ENCODE measurements around the gene PNPLA6. TPM values are rescaled to one million over a fixed set of nuclear protein-coding genes. Genes with fewer than 3 reads are reported as not detected.
"Not testable (repeated sequence)": the region's sequence is repeated elsewhere in the genome, so short reads cannot be mapped to it uniquely, and the experiment has no call there.

The PNPLA6 gene
- total RNA-seq, 1 experiment from 2014 or later = 67.6 TPM

DNA sequence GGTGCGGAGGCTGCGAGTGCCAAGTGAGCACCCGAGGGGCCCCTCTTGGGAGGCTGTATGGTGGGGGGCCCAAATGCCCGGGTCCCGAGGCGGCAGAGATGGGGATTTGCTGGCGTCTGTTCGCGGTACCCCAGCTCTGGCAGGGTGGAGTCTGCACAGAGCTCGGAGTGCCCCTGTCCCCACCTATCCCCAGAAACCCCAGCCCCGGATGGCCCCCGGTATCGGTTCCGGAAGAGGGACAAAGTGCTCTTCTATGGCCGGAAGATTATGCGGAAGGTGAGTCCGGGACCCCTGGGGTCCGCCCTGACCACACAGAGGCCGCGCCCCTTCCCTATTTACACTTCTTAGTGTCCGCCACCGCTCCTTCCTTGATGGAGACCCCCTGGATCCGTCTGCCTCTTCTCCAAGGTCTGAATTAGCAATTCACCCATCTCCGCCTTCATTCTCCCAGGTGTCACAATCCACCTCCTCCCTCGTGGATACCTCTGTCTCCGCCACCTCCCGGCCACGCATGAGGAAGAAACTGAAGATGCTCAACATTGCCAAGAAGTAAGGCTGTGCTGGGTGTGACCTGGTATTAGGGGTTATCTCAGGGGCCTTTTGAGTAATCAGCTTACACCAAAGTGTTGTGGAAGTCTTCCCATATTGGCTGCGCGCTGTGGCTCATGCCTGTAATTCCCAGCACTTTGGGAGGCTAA is 630 bp downstream of the PNPLA6 start:
- Histone ChIP-seq H3K4me3 (ENCODE audit: low read depth, low read length) (peak overlapping the region; percentile 69), H3K36me3 (ENCODE audit: control insufficient read depth, insufficient read depth, low read length) (no peaks in the 10 kb centered on the region; the same call in 1 of the 2 replicates), H3K9me3 (no peaks in the 10 kb centered on the region), H3K4me1 (peaks cover 9% of the 10 kb centered on the region), H3K27me3 (replicated peaks; ENCODE audit: control insufficient read depth, insufficient read depth, low read length) (no peaks in the 10 kb centered on the region)
- Mint-ChIP-seq H3K27ac (ENCODE audit: unreplicated experiment) (no peak overlapping the region), H3K4me1 (ENCODE audit: low read depth, unreplicated experiment) (no peaks in the 10 kb centered on the region), H3K27me3 (ENCODE audit: insufficient read depth, unreplicated experiment) (no peaks in the 10 kb centered on the region), H3K9me3 (ENCODE audit: unreplicated experiment) (no peaks in the 10 kb centered on the region), H3K4me3 (ENCODE audit: unreplicated experiment) (peak overlapping the region; percentile 97), H3K36me3 (ENCODE audit: insufficient read depth, unreplicated experiment) (peaks cover 25% of the 10 kb centered on the region)
- intact Hi-C loops (cut with micrococcal nuclease; ENCODE audit: unreplicated experiment) = loop anchor here (1.0 to 2.0 kb wide), 2 partner anchors 47 to 149 kb away; partner anchors contain the start of gene PEX11G
- ChIA-PET POLR2A (no interaction called here), CTCF (no interaction called here)
- no peak for TF ChIP-seq CTCF (IDR thresholded peaks at IDR 0.05; ENCODE audit: insufficient read depth in 1 of 2, low read depth in 1 of 2, low read length in 1 of 2, severe bottlenecking in 1 of 2, unreplicated experiment in 1 of 2)
- BruUV-seq (replicated peaks) = no TSS peak
- DNase-seq = no peak

DNA sequence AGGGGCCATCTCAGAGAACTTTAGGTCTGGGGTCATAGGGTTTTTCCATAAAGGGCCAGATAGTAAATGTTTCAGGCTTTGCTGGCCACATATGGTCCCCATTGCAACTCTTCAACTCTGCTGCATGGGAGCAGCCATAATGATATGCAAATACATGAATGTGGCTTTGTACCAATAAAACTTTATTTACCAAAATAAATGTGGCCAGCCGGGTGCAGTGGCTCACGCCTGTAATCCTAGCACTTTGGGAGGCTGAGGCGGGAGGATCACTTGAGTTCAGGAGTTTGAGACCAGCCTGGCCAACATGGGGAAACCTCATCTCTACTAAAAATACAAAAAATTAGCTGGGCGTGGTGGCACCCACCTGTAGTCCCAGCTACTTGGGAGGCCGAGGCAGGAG is 3.5 kb downstream of the PNPLA6 start:
- H3K27ac Mint-ChIP-seq (ENCODE audit: unreplicated experiment); H3K9me3 ChIP-seq; CTCF ChIA-PET; intact Hi-C loops (cut with micrococcal nuclease; ENCODE audit: unreplicated experiment); H3K9me3 Mint-ChIP-seq (ENCODE audit: unreplicated experiment); H3K27me3 ChIP-seq (replicated peaks; ENCODE audit: control insufficient read depth, insufficient read depth, low read length); H3K4me3 ChIP-seq (ENCODE audit: low read depth, low read length); DNase-seq; H3K4me3 Mint-ChIP-seq (ENCODE audit: unreplicated experiment); H3K4me1 ChIP-seq; BruUV-seq (replicated peaks); POLR2A ChIA-PET; H3K27me3 Mint-ChIP-seq (ENCODE audit: insufficient read depth, unreplicated experiment); H3K4me1 Mint-ChIP-seq (ENCODE audit: low read depth, unreplicated experiment); H3K36me3 ChIP-seq (ENCODE audit: control insufficient read depth, insufficient read depth, low read length): not testable (repeated sequence)
- H3K36me3 Mint-ChIP-seq (ENCODE audit: insufficient read depth, unreplicated experiment) = peaks cover 21% of the 10 kb centered on the region

DNA sequence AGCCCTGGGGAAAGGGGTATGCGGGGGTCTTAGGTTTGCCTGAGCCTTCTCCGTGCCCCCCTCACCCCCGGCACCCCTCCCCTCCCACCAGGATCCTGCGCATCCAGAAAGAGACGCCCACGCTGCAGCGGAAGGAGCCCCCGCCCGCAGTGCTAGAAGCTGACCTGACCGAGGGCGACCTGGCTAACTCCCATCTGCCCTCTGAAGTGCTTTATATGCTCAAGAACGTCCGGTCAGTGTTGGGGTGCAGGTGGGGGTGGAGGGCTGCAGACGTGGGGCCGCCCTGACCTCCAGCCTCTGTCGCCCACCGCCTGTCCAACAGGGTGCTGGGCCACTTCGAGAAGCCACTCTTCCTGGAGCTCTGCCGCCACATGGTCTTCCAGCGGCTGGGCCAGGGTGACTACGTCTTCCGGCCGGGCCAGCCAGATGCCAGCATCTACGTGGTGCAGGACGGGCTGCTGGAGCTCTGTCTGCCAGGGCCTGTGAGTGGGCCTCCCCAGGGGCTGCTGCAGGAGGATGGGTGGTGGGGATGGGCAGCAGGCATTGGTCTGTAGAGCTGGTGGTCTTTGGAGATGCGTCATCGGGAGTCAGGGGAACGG is 4.4 kb downstream of the PNPLA6 start:
- Histone ChIP-seq H3K27me3 (replicated peaks; ENCODE audit: control insufficient read depth, insufficient read depth, low read length) (no peaks in the 10 kb centered on the region), H3K9me3 (no peaks in the 10 kb centered on the region), H3K36me3 (ENCODE audit: control insufficient read depth, insufficient read depth, low read length) (no peaks in the 10 kb centered on the region; the same call in 1 of the 2 replicates), H3K4me3 (ENCODE audit: low read depth, low read length) (no peak overlapping the region), H3K4me1 (no peaks in the 10 kb centered on the region)
- TF ChIP-seq CTCF (IDR thresholded peaks at IDR 0.05; ENCODE audit: insufficient read depth in 1 of 2, low read depth in 1 of 2, low read length in 1 of 2, severe bottlenecking in 1 of 2, unreplicated experiment in 1 of 2) = no peak
- CTCF ChIA-PET = no interaction called here
- Mint-ChIP-seq H3K36me3 (ENCODE audit: insufficient read depth, unreplicated experiment) (peaks cover 12% of the 10 kb centered on the region), H3K4me3 (ENCODE audit: unreplicated experiment) (no peak overlapping the region), H3K27ac (ENCODE audit: unreplicated experiment) (no peak overlapping the region), H3K27me3 (ENCODE audit: insufficient read depth, unreplicated experiment) (no peaks in the 10 kb centered on the region), H3K4me1 (ENCODE audit: low read depth, unreplicated experiment) (no peaks in the 10 kb centered on the region), H3K9me3 (ENCODE audit: unreplicated experiment) (no peaks in the 10 kb centered on the region)
- intact Hi-C loops (cut with micrococcal nuclease; ENCODE audit: unreplicated experiment) = no loop called here
- BruUV-seq (replicated peaks) = no TSS peak
- DNase-seq = no peak
- POLR2A ChIA-PET = no interaction called here
